NCI-H1048 (cell line): ENCODE measurements around the gene KBTBD4.

ENCODE experiments used
- DNase-seq: peaks from one replicate; lab custom pipeline; 2025; lab: John Stamatoyannopoulos, UW

Gene KBTBD4

GRCh38 chr11:47524291-47524874 is 54.4 kb downstream of the KBTBD4 start:
- no peak for DNase-seq

DNA sequence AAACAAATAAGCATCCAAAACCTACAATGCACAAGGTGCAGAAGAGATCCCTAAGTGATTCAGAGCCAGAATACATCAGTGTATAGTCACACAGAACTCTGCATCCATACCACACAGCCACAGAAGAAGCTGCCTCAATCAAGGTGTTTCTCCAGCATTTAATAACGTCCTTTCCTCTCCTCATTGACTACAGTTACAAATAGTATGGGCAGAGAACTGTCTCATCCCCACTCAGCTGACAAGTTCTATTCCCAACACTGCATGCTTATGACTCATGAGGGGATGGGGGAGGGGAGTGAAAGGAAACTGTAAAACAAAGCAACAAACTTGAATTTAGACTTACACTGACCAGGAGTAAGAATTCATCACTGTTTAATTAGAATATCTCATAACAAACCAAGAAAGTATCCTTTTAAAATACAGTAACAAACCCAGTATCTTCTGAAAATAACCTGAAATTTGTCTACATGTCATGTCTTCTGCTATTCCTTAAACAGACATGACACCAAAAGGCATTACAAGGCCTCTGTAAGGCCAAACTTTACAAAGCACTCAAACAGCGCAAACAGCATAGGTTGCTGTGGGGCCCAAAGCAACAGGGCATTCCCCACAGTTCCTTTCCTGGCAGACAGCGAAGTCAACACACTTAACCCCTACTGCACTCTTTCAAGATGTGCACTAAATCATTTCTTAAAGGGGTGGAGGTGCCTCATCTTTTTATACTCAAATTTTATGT is 55.1 kb downstream of the KBTBD4 start:
- DNase-seq: no peak
